Progenitor cell of endocrine pancreas (in vitro differentiated cells): Measurements from ENCODE around the gene FRY. TPM values are rescaled to one million over a fixed set of nuclear protein-coding genes. Genes with fewer than 3 reads are reported as not detected.

ENCODE experiments used
- DNase-seq: peaks from one replicate; pipeline ENCODE4 v3.0.0; 2021; ENCODE audit warnings: low spot score; ENCODE audit not compliant: unreplicated experiment
- H3K27ac Mint-ChIP-seq: 2 replicates; pipeline ENCODE4 v1.8.0; 2021; ENCODE audit warnings: mild to moderate bottlenecking, moderate library complexity, mixed read lengths
- H3K27me3 Mint-ChIP-seq: 2 replicates; pipeline ENCODE4 v1.8.0; 2021; ENCODE audit warnings: mixed read lengths
- H3K36me3 Mint-ChIP-seq: 2 replicates; pipeline ENCODE4 v1.8.0; 2022; ENCODE audit warnings: mixed read lengths; ENCODE audit not compliant: insufficient read depth
- H3K4me1 Mint-ChIP-seq: 2 replicates; pipeline ENCODE4 v1.8.0; 2021; ENCODE audit warnings: low read depth, mixed read lengths
- H3K4me3 Mint-ChIP-seq: 2 replicates; pipeline ENCODE4 v1.8.0; 2021; ENCODE audit warnings: low read depth, mild to moderate bottlenecking, moderate library complexity, mixed read lengths
- H3K9me3 Mint-ChIP-seq: 2 replicates; pipeline ENCODE4 v1.8.0; 2021; ENCODE audit warnings: low read depth, mixed read lengths
- total RNA-seq: library from RNA; stranded (reverse); gene quantifications from 2 replicates; pipeline ENCODE4 v1.2.1, GENCODE V29; 2021
- TF ChIP-seq, protein P1 (sequence below): fragments of 200-600 bp; sonication (generic); IDR thresholded peaks from one replicate; pipeline ENCODE4 v1.5.0; 2021; ENCODE audit warnings: antibody characterized with exemption, mild to moderate bottlenecking; ENCODE audit not compliant: unreplicated experiment

The FRY gene
- total RNA-seq, 1 donor from 2014 or later, result 14.3 TPM

DNA sequence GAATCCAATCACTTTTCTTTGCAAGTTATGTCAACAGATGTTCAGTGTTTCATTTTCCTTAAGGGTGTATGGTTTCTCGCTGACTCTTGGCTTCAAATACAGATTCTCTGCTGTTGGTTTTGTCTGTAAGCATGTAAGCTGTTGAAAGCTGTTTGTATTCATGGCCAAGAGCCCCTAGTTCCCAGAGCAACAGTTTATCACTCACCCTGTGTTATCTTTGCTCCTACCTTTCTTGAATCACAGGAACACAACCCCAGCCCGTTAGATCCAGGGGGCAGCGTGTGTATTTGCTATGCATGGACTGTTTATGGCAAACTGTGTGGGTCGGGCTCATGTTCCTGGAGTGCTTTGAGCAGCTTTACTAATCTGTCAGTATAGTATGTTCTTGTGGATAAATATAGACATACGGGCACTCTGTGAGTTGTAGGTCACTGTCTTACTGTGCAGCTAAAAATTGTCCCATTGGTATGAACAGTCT lies 28.9 kb downstream of the FRY start:
- H3K27ac Mint-ChIP-seq, result no peak overlapping the region
- TF ChIP-seq, protein P1, sequence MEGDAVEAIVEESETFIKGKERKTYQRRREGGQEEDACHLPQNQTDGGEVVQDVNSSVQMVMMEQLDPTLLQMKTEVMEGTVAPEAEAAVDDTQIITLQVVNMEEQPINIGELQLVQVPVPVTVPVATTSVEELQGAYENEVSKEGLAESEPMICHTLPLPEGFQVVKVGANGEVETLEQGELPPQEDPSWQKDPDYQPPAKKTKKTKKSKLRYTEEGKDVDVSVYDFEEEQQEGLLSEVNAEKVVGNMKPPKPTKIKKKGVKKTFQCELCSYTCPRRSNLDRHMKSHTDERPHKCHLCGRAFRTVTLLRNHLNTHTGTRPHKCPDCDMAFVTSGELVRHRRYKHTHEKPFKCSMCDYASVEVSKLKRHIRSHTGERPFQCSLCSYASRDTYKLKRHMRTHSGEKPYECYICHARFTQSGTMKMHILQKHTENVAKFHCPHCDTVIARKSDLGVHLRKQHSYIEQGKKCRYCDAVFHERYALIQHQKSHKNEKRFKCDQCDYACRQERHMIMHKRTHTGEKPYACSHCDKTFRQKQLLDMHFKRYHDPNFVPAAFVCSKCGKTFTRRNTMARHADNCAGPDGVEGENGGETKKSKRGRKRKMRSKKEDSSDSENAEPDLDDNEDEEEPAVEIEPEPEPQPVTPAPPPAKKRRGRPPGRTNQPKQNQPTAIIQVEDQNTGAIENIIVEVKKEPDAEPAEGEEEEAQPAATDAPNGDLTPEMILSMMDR, result no peak
- H3K36me3 Mint-ChIP-seq, result no peaks in the 10 kb centered on the region
- no peaks in the 10 kb centered on the region for H3K27me3 Mint-ChIP-seq
- peaks cover 21% of the 10 kb centered on the region for H3K4me1 Mint-ChIP-seq
- no peak for DNase-seq
- no peak overlapping the region for H3K4me3 Mint-ChIP-seq
- no peaks in the 10 kb centered on the region for H3K9me3 Mint-ChIP-seq

DNA sequence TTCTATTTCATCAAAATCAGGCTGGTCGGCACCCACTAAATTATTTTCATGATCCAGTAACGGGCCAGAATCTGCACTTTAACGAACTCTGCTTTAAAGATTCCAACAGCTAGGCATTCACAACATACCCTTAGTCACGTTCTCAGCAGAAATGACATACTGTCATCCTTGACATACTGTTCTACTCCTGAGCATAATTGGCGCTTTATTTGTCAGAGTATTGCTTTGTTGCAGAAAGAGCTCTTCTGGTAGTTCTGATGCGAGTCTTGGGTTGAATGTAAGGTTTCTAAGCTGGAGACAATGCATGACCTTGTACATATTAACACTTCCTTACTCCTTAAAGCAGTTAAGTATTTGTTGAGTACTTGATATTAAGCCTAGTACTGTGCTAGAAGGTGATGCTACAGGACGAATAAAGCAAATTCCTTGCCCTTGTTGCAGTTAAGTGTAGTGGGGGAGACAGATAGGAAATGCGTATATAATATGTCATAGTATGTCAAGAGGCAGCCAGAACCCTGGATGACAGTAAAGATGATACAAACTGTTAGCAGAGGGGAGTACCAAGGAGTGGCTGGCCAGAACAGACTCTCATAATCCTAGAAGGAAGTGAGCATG lies 32.2 kb downstream of the FRY start:
- TF ChIP-seq, protein P1, result no peak
- H3K36me3 Mint-ChIP-seq, result no peaks in the 10 kb centered on the region
- H3K27ac Mint-ChIP-seq, result no peak overlapping the region
- H3K4me1 Mint-ChIP-seq, result peaks cover 23% of the 10 kb centered on the region
- H3K4me3 Mint-ChIP-seq, result no peak overlapping the region
- no peaks in the 10 kb centered on the region for H3K9me3 Mint-ChIP-seq
- no peaks in the 10 kb centered on the region for H3K27me3 Mint-ChIP-seq
- DNase-seq, result no peak

- Mint-ChIP-seq H3K27me3 (no peaks in the 10 kb centered on the region), H3K36me3 (no peaks in the 10 kb centered on the region), H3K4me3 (no peak overlapping the region), H3K9me3 (peaks cover 3% of the 10 kb centered on the region), H3K4me1 (peaks cover 3% of the 10 kb centered on the region), H3K27ac (no peak overlapping the region)
- TF ChIP-seq, protein P1, result no peak
- no peak for DNase-seq
These were observed 35.8 kb downstream of the FRY start for GRCh38 chr13:32067149-32067961.

DNA sequence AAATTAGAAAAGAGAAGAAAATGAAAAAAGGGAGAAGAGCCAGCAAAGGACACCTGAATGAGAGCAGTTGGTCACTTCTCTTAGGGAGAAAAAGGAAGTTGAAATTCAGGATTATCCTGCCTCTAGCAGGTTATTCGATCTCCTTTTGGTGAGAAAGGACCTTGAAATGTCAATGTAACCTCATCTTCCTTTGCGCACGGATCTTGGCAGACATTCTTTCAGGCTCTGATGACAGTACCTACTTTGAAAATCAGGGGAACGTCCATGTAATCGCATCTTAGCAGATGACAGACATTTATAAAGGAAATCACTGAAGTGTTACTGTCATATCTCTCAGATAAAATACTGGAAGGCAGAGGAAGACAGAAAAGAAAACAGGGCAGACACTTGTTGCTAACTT lies 36.7 kb downstream of the FRY start:
- no peak for DNase-seq
- Mint-ChIP-seq H3K27me3 (no peaks in the 10 kb centered on the region), H3K36me3 (no peaks in the 10 kb centered on the region), H3K4me1 (peaks cover 12% of the 10 kb centered on the region), H3K4me3 (no peak overlapping the region), H3K27ac (no peak overlapping the region), H3K9me3 (peaks cover 3% of the 10 kb centered on the region)
- TF ChIP-seq, protein P1, result no peak

GRCh38 chr13:32073180-32073864 lies 41.7 kb downstream of the FRY start:
- Mint-ChIP-seq H3K4me3 (no peak overlapping the region), H3K27me3 (no peaks in the 10 kb centered on the region), H3K4me1 (peaks cover 27% of the 10 kb centered on the region), H3K36me3 (no peaks in the 10 kb centered on the region), H3K27ac (no peak overlapping the region), H3K9me3 (peaks cover 3% of the 10 kb centered on the region)
- TF ChIP-seq, protein P1, result no peak
- DNase-seq, result no peak
